IMR-90 (cell line): ENCODE results near the gene SLC35E3. TPM values are rescaled to one million over a fixed set of nuclear protein-coding genes. Genes with fewer than 3 reads are reported as not detected.

Source experiments
- ATAC-seq: fragments of 200-7000 bp; cut with Tn5 transposase; 2 replicates; pipeline ENCODE4 v1.9.1; 2020; ENCODE audit warnings: low read depth, mild to moderate bottlenecking, moderate library complexity
- BruUV-seq: library from RNA; stranded (reverse); fragments of 400-500 nt; replicated peaks from 2 replicates; lab custom pipeline; 2021; lab: Mats Ljungman, UMichigan
- CTCF ChIA-PET: fragments of 300-600 bp; formaldehyde crosslinking; extraction: SDS; loops from one replicate; lab custom pipeline; 2021; ENCODE audit warnings: antibody characterized with exemption; lab: Yijun Ruan, JAX
- POLR2A ChIA-PET: fragments of 300-600 bp; sonication (Branson Sonifier 250); formaldehyde crosslinking; loops from one replicate; lab custom pipeline; 2022; ENCODE audit warnings: antibody characterized with exemption; ENCODE audit not compliant: unreplicated experiment; lab: Charles Lee
- DNase-seq: peaks from one replicate; pipeline ENCODE4 v3.0.0; 2013
- H2AFZ ChIP-seq: replicated peaks from 2 replicates; pipeline ENCODE3; 2013; ENCODE audit warnings: low read length, mild to moderate bottlenecking; ENCODE audit not compliant: poor library complexity
- H2AK5ac ChIP-seq: 2 replicates; pipeline ENCODE4 v1.6.1; 2013; ENCODE audit warnings: low read depth, low read length, inconsistent platforms
- H2AK9ac ChIP-seq: replicated peaks from 2 replicates; pipeline ENCODE3; 2013; ENCODE audit warnings: mild to moderate bottlenecking, low read depth, low read length, moderate library complexity; ENCODE audit not compliant: poor library complexity
- H2BK120ac ChIP-seq: 2 replicates; pipeline ENCODE4 v1.6.1; 2013; ENCODE audit warnings: low read depth, low read length, inconsistent platforms
- H2BK15ac ChIP-seq: 3 replicates; pipeline ENCODE4 v1.6.1; 2013; ENCODE audit warnings: low read depth, low read length, inconsistent platforms
- H2BK20ac ChIP-seq: 2 replicates; pipeline ENCODE4 v1.6.1; 2013; ENCODE audit warnings: low read depth, mild to moderate bottlenecking, inconsistent platforms, low read length, moderate library complexity
- H2BK5ac ChIP-seq: 2 replicates; pipeline ENCODE4 v1.6.1; 2013; ENCODE audit warnings: mild to moderate bottlenecking, low read depth, low read length, inconsistent platforms; ENCODE audit not compliant: poor library complexity, severe bottlenecking
- H3K14ac ChIP-seq: replicated peaks from 2 replicates; pipeline ENCODE4 v1.6.1; 2013; ENCODE audit warnings: low read depth, low read length, inconsistent platforms
- H3K18ac ChIP-seq: 2 replicates; pipeline ENCODE4 v1.6.1; 2013; ENCODE audit warnings: low read depth, low read length, control low read depth
- H3K23ac ChIP-seq: 2 replicates; pipeline ENCODE4 v1.6.1; 2013; ENCODE audit warnings: low read depth, low read length, inconsistent platforms
- H3K27ac ChIP-seq: 2 replicates; pipeline ENCODE4 v1.5.1; 2013; ENCODE audit warnings: mild to moderate bottlenecking, control low read depth, low read length; ENCODE audit not compliant: insufficient read depth
- H3K27me3 ChIP-seq: 2 replicates; pipeline ENCODE4 v1.6.1; 2013; ENCODE audit warnings: low read length; ENCODE audit not compliant: control insufficient read depth, insufficient read depth
- H3K36me3 ChIP-seq: 2 replicates; pipeline ENCODE4 v1.6.1; 2013; ENCODE audit warnings: low read length, mixed read lengths; ENCODE audit not compliant: control insufficient read depth, insufficient read depth
- H3K4ac ChIP-seq: 2 replicates; pipeline ENCODE4 v1.6.1; 2013; ENCODE audit warnings: low read depth, low read length, inconsistent platforms
- H3K4me1 ChIP-seq: 2 replicates; pipeline ENCODE4 v1.6.1; 2013; ENCODE audit warnings: low read length, mixed read lengths; ENCODE audit not compliant: control insufficient read depth, insufficient read depth
- H3K4me2 ChIP-seq: 2 replicates; pipeline ENCODE4 v1.6.1; 2013; ENCODE audit warnings: low read depth, mild to moderate bottlenecking, control low read depth, low read length, moderate library complexity
- H3K4me3 ChIP-seq: 2 replicates; pipeline ENCODE4 v1.5.1; 2013; ENCODE audit warnings: low read depth, mild to moderate bottlenecking, control low read depth, low read length, moderate library complexity; ENCODE audit not compliant: insufficient read depth
- H3K56ac ChIP-seq: 2 replicates; pipeline ENCODE4 v1.6.1; 2013; ENCODE audit warnings: low read length, inconsistent platforms; ENCODE audit not compliant: insufficient read depth; ENCODE audit errors: extremely low read depth
- H3K79me1 ChIP-seq, 2 experiments: 2 replicates each; pipeline ENCODE4 v1.6.1; 2013; ENCODE audit warnings: low read length in 2 of 2, inconsistent platforms in 1 of 2, low read depth in 1 of 2
- H3K9ac ChIP-seq: 2 replicates; pipeline ENCODE4 v1.6.1; 2013; ENCODE audit warnings: low read depth, low read length, control low read depth
- H3K9me1 ChIP-seq: 2 replicates; pipeline ENCODE4 v1.6.1; 2013; ENCODE audit warnings: low read length, inconsistent platforms; ENCODE audit not compliant: insufficient read depth
- H3K9me3 ChIP-seq: 2 replicates; pipeline ENCODE4 v1.6.1; 2013; ENCODE audit warnings: low read length; ENCODE audit not compliant: control insufficient read depth, insufficient read depth
- H4K20me1 ChIP-seq: 2 replicates; pipeline ENCODE4 v1.6.1; 2013; ENCODE audit warnings: low read length, inconsistent platforms; ENCODE audit not compliant: insufficient read depth
- H4K5ac ChIP-seq: 2 replicates; pipeline ENCODE4 v1.6.1; 2013; ENCODE audit warnings: mild to moderate bottlenecking, low read depth, low read length, control low read depth
- H4K8ac ChIP-seq, 2 experiments: 2 replicates each; pipeline ENCODE4 v1.6.1; 2013; ENCODE audit warnings: low read depth in 2 of 2, low read length in 2 of 2, control low read depth in 1 of 2, inconsistent platforms in 1 of 2
- H4K91ac ChIP-seq: 2 replicates; pipeline ENCODE4 v1.6.1; 2013; ENCODE audit warnings: low read depth, low read length, inconsistent platforms; ENCODE audit not compliant: insufficient read depth
- BHLHE40 ChIP-seq: fragments of 150-350 bp; IDR thresholded peaks from 2 replicates; pipeline ENCODE4 v1.6.1; 2016; ENCODE audit warnings: mild to moderate bottlenecking, low read depth, low read length
- CEBPB ChIP-seq: IDR thresholded peaks from 2 replicates; pipeline ENCODE4 v1.6.1; 2012; ENCODE audit warnings: low read depth, low read length, improper control_type of control experiment
- CHD1 ChIP-seq: IDR thresholded peaks from 2 replicates; pipeline ENCODE4 v1.6.1; 2012; ENCODE audit warnings: low read depth, low read length, improper control_type of control experiment
- FOS ChIP-seq: fragments of 150-350 bp; IDR thresholded peaks from 2 replicates; pipeline ENCODE4 v1.6.1; 2016; ENCODE audit warnings: low read depth, low read length
- MAZ ChIP-seq: IDR thresholded peaks from 2 replicates; pipeline ENCODE4 v1.6.1; 2012; ENCODE audit warnings: low read depth, mild to moderate bottlenecking, low read length, improper control_type of control experiment, moderate library complexity, borderline replicate concordance
- POLR2A ChIP-seq: IDR thresholded peaks from 2 replicates; pipeline ENCODE4 v1.6.1; 2012; ENCODE audit warnings: mild to moderate bottlenecking, low read depth, low read length
- RAD21 ChIP-seq: IDR thresholded peaks from 2 replicates; pipeline ENCODE4 v1.6.1; 2012; ENCODE audit warnings: low read length, improper control_type of control experiment
- RCOR1 ChIP-seq: IDR thresholded peaks from 2 replicates; pipeline ENCODE4 v1.6.1; 2012; ENCODE audit warnings: mild to moderate bottlenecking, low read length, improper control_type of control experiment; ENCODE audit not compliant: insufficient replicate concordance
- SMC3 ChIP-seq: fragments of 150-350 bp; IDR thresholded peaks from 2 replicates; pipeline ENCODE4 v1.6.1; 2016; ENCODE audit warnings: low read depth, mild to moderate bottlenecking, antibody characterized with exemption, low read length, moderate library complexity
- whole genome bisulfite sequencing, 2 experiments: methylation state at CpG; one replicate each; pipeline versions ENCODE4 v1.1.5 to v1.1.7; 2013; ENCODE audit warnings: missing lambda C conversion rate in 2 of 2; ENCODE audit not compliant: insufficient read length in 1 of 2; ENCODE audit errors: extremely low coverage in 2 of 2; 5-methylcytosine and 5-hydroxymethylcytosine counted together
- dilution Hi-C: fragments of 300-500 bp; cut with HindIII; formaldehyde crosslinking; loops from one replicate; pipeline ENCODE4 v1.14.3; 2018; ENCODE audit warnings: low sequenced_read_pairs; ENCODE audit not compliant: unreplicated experiment
- in situ Hi-C: fragments of 300-500 bp; cut with MboI; formaldehyde crosslinking; loops from 3 replicates; pipeline ENCODE4 v1.14.3; 2019; ENCODE audit warnings: low sequenced_read_pairs, inconsistent platforms, mixed read lengths
- intact Hi-C: fragments of 100-400 bp; cut with micrococcal nuclease; formaldehyde crosslinking; loops from 2 replicates; pipeline ENCODE4 v1.10.0; 2022
- polyA plus RNA-seq, 3 experiments: library from polyadenylated mRNA; depleted of rRNA; stranded (reverse); fragments of >200 nt; gene quantifications; 2 replicates each; pipeline ENCODE4 v1.2.3, GENCODE V29; 2012; ENCODE audit warnings: low replicate concordance in 1 of 3
- total RNA-seq: library from RNA; depleted of rRNA; stranded (reverse); fragments of >200 nt; gene quantifications from 2 replicates; pipeline ENCODE4 v1.2.3, GENCODE V29; 2012

Gene SLC35E3
- total and polyA plus RNA-seq, 2 of the 4 experiments (the other 2 are of a cell fraction): 3.6 to 5.1 TPM

DNA sequence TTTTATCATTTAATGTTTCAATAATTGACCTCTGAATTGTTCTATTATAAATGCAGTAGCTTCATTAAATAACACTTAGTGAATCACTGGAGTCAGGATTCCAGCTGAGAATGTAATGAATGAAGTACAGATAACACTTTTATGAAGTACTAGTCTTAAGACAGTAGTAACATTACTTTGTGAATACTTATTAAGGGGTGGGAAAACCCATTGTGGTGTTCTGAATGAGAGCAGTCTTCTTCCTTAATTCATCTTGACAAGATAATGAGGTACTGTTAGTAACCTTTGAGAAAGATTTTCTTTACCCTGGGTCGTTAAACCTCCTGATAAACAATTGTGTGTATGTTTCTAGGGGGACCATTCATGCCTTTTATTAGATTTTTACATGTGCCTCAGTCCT is 46.5 kb upstream of the SLC35E3 start (continued):
- no peak for TF ChIP-seq MAZ
- TF ChIP-seq CHD1: no peak
- no peak for TF ChIP-seq SMC3
- TF ChIP-seq FOS: no peak
- no peak for TF ChIP-seq RAD21
- no peak for TF ChIP-seq CEBPB
- no peak for TF ChIP-seq POLR2A

DNA sequence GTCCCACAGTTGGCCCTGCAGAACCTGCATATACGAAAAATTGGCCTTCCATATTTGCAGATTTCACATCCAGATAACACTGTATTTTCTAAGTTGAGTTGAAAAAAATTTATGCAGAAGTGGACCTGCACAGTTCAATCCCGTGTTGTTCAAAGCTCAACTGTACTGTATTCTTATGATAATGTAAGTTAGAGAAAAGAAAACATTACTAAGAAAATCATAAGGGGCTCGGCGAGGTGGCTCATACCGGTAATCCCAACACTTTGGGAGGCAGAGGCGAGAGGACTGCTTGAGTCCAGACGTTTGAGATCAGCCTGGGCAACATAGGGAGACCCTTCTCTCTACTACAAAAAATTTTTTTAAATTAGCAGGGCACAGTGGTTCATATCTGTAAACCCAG is 18.2 kb upstream of the SLC35E3 start:
- Histone ChIP-seq H2BK15ac (no peak overlapping the region), H3K4me2 (no peak overlapping the region), H3K23ac (no peak overlapping the region), H2AK9ac (no peak overlapping the region), H3K9ac (no peak overlapping the region), H3K56ac (no peak overlapping the region), H3K36me3 (peaks cover 11% of the 10 kb centered on the region; the same call in 1 of the 2 replicates), H2AFZ (no peak overlapping the region), H2BK20ac (no peak overlapping the region), H2AK5ac (no peak overlapping the region), H2BK120ac (no peak overlapping the region), H4K20me1 (no peaks in the 10 kb centered on the region), H3K27ac (no peak overlapping the region), H3K79me1 (no peaks in the 10 kb centered on the region), H4K8ac (no peak overlapping the region), H2BK5ac (no peak overlapping the region), H4K5ac (no peak overlapping the region), H3K4ac (no peak overlapping the region), H3K18ac (no peak overlapping the region), H3K4me1 (no peaks in the 10 kb centered on the region), H3K9me1 (no peaks in the 10 kb centered on the region), H3K27me3 (no peaks in the 10 kb centered on the region), H4K91ac (no peak overlapping the region), H3K4me3 (no peak overlapping the region), H3K9me3 (no peaks in the 10 kb centered on the region), H3K14ac (no peak overlapping the region)
- ATAC-seq: no peak
- CTCF ChIA-PET: no interaction called here
- in situ Hi-C loops (no loop called here), dilution Hi-C loops (no loop called here), intact Hi-C loops (no loop called here)
- no TSS peak for BruUV-seq
- TF ChIP-seq RCOR1: no peak
- TF ChIP-seq BHLHE40: no peak
- no CpG with 5 or more reads among the region's 7 CpGs for WGBS, 2 experiments
- DNase-seq: no peak
- POLR2A ChIA-PET: no interaction called here
